H1 (cell line): ENCODE measurements around the gene SENP2. TPM values are rescaled to one million over a fixed set of nuclear protein-coding genes. Genes with fewer than 3 reads are reported as not detected.

ENCODE experiments used
- CTCF ChIA-PET: fragments of 300-600 bp; sonication (Branson Sonifier 250); formaldehyde crosslinking; loops from one replicate; lab custom pipeline; 2021; ENCODE audit not compliant: partially characterized antibody; lab: Charles Lee
- POLR2A ChIA-PET: fragments of 300-600 bp; sonication (Branson Sonifier 250); formaldehyde crosslinking; loops from one replicate; lab custom pipeline; 2021; ENCODE audit warnings: inconsistent platforms; ENCODE audit not compliant: partially characterized antibody; lab: Charles Lee
- DNase-seq, 2 experiments: peaks; one replicate each; pipeline versions ENCODE4 v3.0.0 to v3.0.0-alpha.2; 2010 to 2022; ENCODE audit warnings: low spot score in 2 of 2, low read depth in 1 of 2, mixed read lengths in 1 of 2
- FAIRE-seq: peaks from 2 replicates; lab custom pipeline; 2011; peaks lifted over from hg19 to GRCh38; lab: Jason Lieb, UNC
- H2AFZ ChIP-seq: 2 replicates; pipeline ENCODE4 v1.8.1; 2012; ENCODE audit warnings: low read length, inconsistent platforms
- H2AK5ac ChIP-seq: 2 replicates; pipeline ENCODE4 v1.6.1; 2013; ENCODE audit warnings: low read depth, low read length
- H2BK120ac ChIP-seq: replicated peaks from 2 replicates; pipeline ENCODE3; 2013; ENCODE audit warnings: low read depth, low read length, inconsistent platforms
- H2BK12ac ChIP-seq: 2 replicates; pipeline ENCODE4 v1.6.1; 2013; ENCODE audit warnings: low read depth, low read length
- H2BK15ac ChIP-seq: 2 replicates; pipeline ENCODE4 v1.6.1; 2013; ENCODE audit warnings: low read length
- H2BK20ac ChIP-seq: 2 replicates; pipeline ENCODE4 v1.6.1; 2013; ENCODE audit warnings: low read length
- H2BK5ac ChIP-seq: 2 replicates; pipeline ENCODE4 v1.6.1; 2013; ENCODE audit warnings: low read depth, low read length
- H3K14ac ChIP-seq: 2 replicates; pipeline ENCODE4 v1.6.1; 2013; ENCODE audit warnings: inconsistent platforms; ENCODE audit not compliant: insufficient read length
- H3K18ac ChIP-seq: 2 replicates; pipeline ENCODE4 v1.6.1; 2013; ENCODE audit warnings: low read length; ENCODE audit errors: extremely low read depth
- H3K23ac ChIP-seq: 2 replicates; pipeline ENCODE4 v1.6.1; 2013; ENCODE audit warnings: inconsistent platforms; ENCODE audit not compliant: insufficient read length
- H3K23me2 ChIP-seq: 2 replicates; pipeline ENCODE4 v1.6.1; 2013; ENCODE audit warnings: low read depth, low read length
- H3K27ac ChIP-seq: 2 replicates; pipeline ENCODE4 v1.6.1; 2011; ENCODE audit warnings: low read depth, low read length, inconsistent platforms
- H3K27me3 ChIP-seq, 4 experiments: replicated peaks in 1 of 4; 1 replicate in 1 of 4; 2 replicates in 3 of 4; pipeline versions ENCODE4 v1.6.1 to v1.8.1; 2011 to 2013; ENCODE audit warnings: low read length in 3 of 4, mild to moderate bottlenecking in 3 of 4, inconsistent platforms in 2 of 4, mixed read lengths in 2 of 4, moderate library complexity in 1 of 4; ENCODE audit not compliant: control insufficient read depth in 3 of 4, insufficient read depth in 3 of 4; ENCODE audit errors: extremely low read depth in 1 of 4
- H3K36me3 ChIP-seq, 4 experiments: 2 replicates each; pipeline versions ENCODE4 v1.6.1 to v1.8.1; 2011 to 2013; ENCODE audit warnings: mild to moderate bottlenecking in 4 of 4, low read length in 3 of 4, moderate library complexity in 2 of 4, control low read depth in 1 of 4, inconsistent platforms in 1 of 4; ENCODE audit not compliant: insufficient read depth in 4 of 4, control insufficient read depth in 2 of 4
- H3K4ac ChIP-seq: replicated peaks from 2 replicates; pipeline ENCODE3; 2013; ENCODE audit warnings: low read length, low read depth, mixed read lengths, inconsistent platforms; ENCODE audit not compliant: insufficient read length
- H3K4me1 ChIP-seq, 4 experiments: replicated peaks in 1 of 4; 1 replicate in 1 of 4; 2 replicates in 3 of 4; pipeline versions ENCODE4 v1.6.1 to v1.8.1; 2011 to 2013; ENCODE audit warnings: low read length in 3 of 4, inconsistent platforms in 2 of 4, mixed read lengths in 1 of 4; ENCODE audit not compliant: insufficient read depth in 4 of 4, control insufficient read depth in 3 of 4
- H3K4me2 ChIP-seq, 2 experiments: 2 replicates each; pipeline versions ENCODE4 v1.6.1 to v1.8.1; 2011 to 2013; ENCODE audit warnings: low read depth in 2 of 2, low read length in 2 of 2, control low read depth in 1 of 2, inconsistent platforms in 1 of 2, mild to moderate bottlenecking in 1 of 2; ENCODE audit not compliant: insufficient read depth in 1 of 2
- H3K4me3 ChIP-seq, 4 experiments: fragments of 200-600, 300-600 bp in 1 of 4; sonication (generic), shearing (Covaris generic), sonication (Bioruptor Twin) in 1 of 4; 2 replicates each; pipeline versions ENCODE4 v1.5.1 to v1.8.1; 2011 to 2016; ENCODE audit warnings: low read length in 4 of 4, low read depth in 3 of 4, control low read depth in 2 of 4, inconsistent platforms in 2 of 4, mild to moderate bottlenecking in 2 of 4, mixed read lengths in 1 of 4, moderate library complexity in 1 of 4; ENCODE audit not compliant: insufficient read depth in 2 of 4; ENCODE audit errors: extremely low read depth in 1 of 4
- H3K56ac ChIP-seq: replicated peaks from 2 replicates; pipeline ENCODE3; 2013; ENCODE audit warnings: low read depth, mild to moderate bottlenecking, mixed read lengths, low read length, inconsistent platforms; ENCODE audit not compliant: insufficient read length
- H3K79me1 ChIP-seq: 2 replicates; pipeline ENCODE4 v1.6.1; 2013; ENCODE audit warnings: low read depth, low read length, control low read depth
- H3K79me2 ChIP-seq, 2 experiments: 2 replicates each; pipeline versions ENCODE4 v1.6.1 to v1.8.1; 2012 to 2013; ENCODE audit warnings: low read length in 2 of 2, mild to moderate bottlenecking in 2 of 2, inconsistent platforms in 1 of 2; ENCODE audit not compliant: insufficient read depth in 2 of 2, control insufficient read depth in 1 of 2
- H3K9ac ChIP-seq, 4 experiments: replicated peaks in 1 of 4; 1 replicate in 1 of 4; 2 replicates in 3 of 4; pipeline versions ENCODE4 v1.6.1 to v1.8.1; 2011 to 2013; ENCODE audit warnings: low read depth in 3 of 4, low read length in 3 of 4, control low read depth in 2 of 4, mild to moderate bottlenecking in 2 of 4, moderate library complexity in 2 of 4, inconsistent platforms in 1 of 4; ENCODE audit errors: extremely low read depth in 1 of 4
- H3K9me3 ChIP-seq, 2 experiments: 2 replicates each; pipeline versions ENCODE4 v1.6.1 to v1.8.1; 2012 to 2013; ENCODE audit warnings: mild to moderate bottlenecking in 2 of 2, moderate library complexity in 2 of 2, control low read depth in 1 of 2, inconsistent platforms in 1 of 2, low read depth in 1 of 2, low read length in 1 of 2, mixed read lengths in 1 of 2; ENCODE audit not compliant: insufficient read depth in 2 of 2
- H4K20me1 ChIP-seq, 2 experiments: replicated peaks in 1 of 2; 2 replicates each; pipeline versions ENCODE3 to v1.8.1; 2011 to 2013; ENCODE audit warnings: inconsistent platforms in 2 of 2, low read length in 2 of 2, mild to moderate bottlenecking in 1 of 2; ENCODE audit not compliant: insufficient read depth in 2 of 2, control insufficient read depth in 1 of 2
- H4K5ac ChIP-seq: 2 replicates; pipeline ENCODE4 v1.6.1; 2013; ENCODE audit warnings: low read length, low read depth, mixed read lengths, inconsistent platforms; ENCODE audit not compliant: insufficient read length
- H4K8ac ChIP-seq: 2 replicates; pipeline ENCODE4 v1.8.0; 2013; ENCODE audit warnings: mild to moderate bottlenecking, moderate library complexity, low read length, inconsistent platforms; ENCODE audit not compliant: insufficient read depth; ENCODE audit errors: extremely low read depth
- H4K91ac ChIP-seq: replicated peaks from 2 replicates; pipeline ENCODE3; 2013; ENCODE audit warnings: low read length, mixed read lengths, inconsistent platforms; ENCODE audit not compliant: insufficient read length
- POLR2AphosphoS5 ChIP-seq: IDR thresholded peaks from 2 replicates; pipeline ENCODE4 v1.6.1; 2011; ENCODE audit warnings: low read depth, low read length
- WGBS, 2 experiments: shearing (Covaris generic) in 1 of 2; methylation state at CpG; one replicate each; pipeline versions ENCODE4 v1.1.6 to v1.1.7; 2013 to 2015; ENCODE audit warnings: low lambda C conversion rate in 2 of 2, mixed read lengths in 2 of 2, inconsistent platforms in 1 of 2, low coverage in 1 of 2, missing lambda C conversion rate in 1 of 2; ENCODE audit not compliant: insufficient replicate concordance in 2 of 2, insufficient coverage in 1 of 2, insufficient read length in 1 of 2; ENCODE audit errors: extremely low coverage in 1 of 2, missing lambda C conversion rate in 1 of 2; 5-methylcytosine and 5-hydroxymethylcytosine counted together
- polyA plus RNA-seq, 7 experiments: library from polyadenylated mRNA; depleted of rRNA in 3 of 7; stranded (reverse) in 5 of 7; unstranded in 2 of 7; fragments of >200 nt in 5 of 7; fragments of 200-250 nt in 2 of 7; gene quantifications; 1 replicate in 5 of 7; 2 replicates in 1 of 7; 4 replicates in 1 of 7; pipeline versions ENCODE4 v1.2.1 to v1.2.3, GENCODE V29; 2011 to 2013; ENCODE audit warnings: missing spikeins in 2 of 7, mixed read lengths in 2 of 7
- total RNA-seq: library from RNA; stranded (reverse); fragmentation: NEBNext Ultra II Directional; extraction: Animal tissue kit (Norgen Biotek cat#: 25700); gene quantifications from 2 replicates; pipeline ENCODE4 v1.2.1, GENCODE V29; 2021
- TF ChIP-seq, protein P1 (sequence below), 3 experiments: IDR thresholded peaks; 1 replicate in 2 of 3; 2 replicates in 1 of 3; pipeline versions ENCODE4 v1.5.1 to v1.6.1; 2011; ENCODE audit warnings: low read length in 3 of 3, mild to moderate bottlenecking in 3 of 3, inconsistent platforms in 2 of 3, low read depth in 1 of 3, moderate library complexity in 1 of 3; ENCODE audit not compliant: insufficient read depth in 1 of 3; ENCODE audit errors: control extremely low read depth in 1 of 3

Gene SENP2
- total and polyA plus RNA-seq, 2 of the 8 experiments (the other 6 are each of a cell fraction or from before 2014, with no cell fraction given), result 25.2 to 69.3 TPM

GRCh38 chr3:185661772-185662171, 75.7 kb downstream of the SENP2 start:
- peak; percentile 44; the same call in 1 of the 2 replicates for TF ChIP-seq POLR2AphosphoS5
- TF ChIP-seq, protein P1, sequence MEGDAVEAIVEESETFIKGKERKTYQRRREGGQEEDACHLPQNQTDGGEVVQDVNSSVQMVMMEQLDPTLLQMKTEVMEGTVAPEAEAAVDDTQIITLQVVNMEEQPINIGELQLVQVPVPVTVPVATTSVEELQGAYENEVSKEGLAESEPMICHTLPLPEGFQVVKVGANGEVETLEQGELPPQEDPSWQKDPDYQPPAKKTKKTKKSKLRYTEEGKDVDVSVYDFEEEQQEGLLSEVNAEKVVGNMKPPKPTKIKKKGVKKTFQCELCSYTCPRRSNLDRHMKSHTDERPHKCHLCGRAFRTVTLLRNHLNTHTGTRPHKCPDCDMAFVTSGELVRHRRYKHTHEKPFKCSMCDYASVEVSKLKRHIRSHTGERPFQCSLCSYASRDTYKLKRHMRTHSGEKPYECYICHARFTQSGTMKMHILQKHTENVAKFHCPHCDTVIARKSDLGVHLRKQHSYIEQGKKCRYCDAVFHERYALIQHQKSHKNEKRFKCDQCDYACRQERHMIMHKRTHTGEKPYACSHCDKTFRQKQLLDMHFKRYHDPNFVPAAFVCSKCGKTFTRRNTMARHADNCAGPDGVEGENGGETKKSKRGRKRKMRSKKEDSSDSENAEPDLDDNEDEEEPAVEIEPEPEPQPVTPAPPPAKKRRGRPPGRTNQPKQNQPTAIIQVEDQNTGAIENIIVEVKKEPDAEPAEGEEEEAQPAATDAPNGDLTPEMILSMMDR (IDR thresholded peaks at IDR 0.05; ENCODE audit: control extremely low read depth in 1 of 3, insufficient read depth in 1 of 3, low read depth in 1 of 3, low read length in 3 of 3), result no peak

More at GRCh38 chr3:185661772-185662171, 75.7 kb downstream of the SENP2 start:
- Histone ChIP-seq H4K5ac (no peak overlapping the region), H3K36me3 (peaks cover 4 to 23% (median 15%) of the 10 kb centered on the region in 4 experiments; a peak in 6 of 8 replicates), H3K23ac (no peak overlapping the region), H2BK12ac (no peak overlapping the region), H4K20me1 (peaks cover 0 to 3% of the 10 kb centered on the region in 2 experiments), H3K23me2 (no peaks in the 10 kb centered on the region), H3K27ac (no peak overlapping the region), H3K4ac (no peak overlapping the region), H3K4me2 (no peak overlapping the region), H3K79me1 (no peaks in the 10 kb centered on the region), H2BK5ac (no peak overlapping the region; the same call in 1 of the 2 replicates), H2AK5ac (no peak overlapping the region), H2BK120ac (no peak overlapping the region), H3K4me1 (peaks cover 0 to 3% (median under 1%) of the 10 kb centered on the region in 4 experiments; a peak in 3 of 7 replicates), H2BK20ac (no peak overlapping the region), H3K27me3 (no peaks in the 10 kb centered on the region), H4K91ac (no peak overlapping the region), H4K8ac (no peak overlapping the region), H3K9me3 (no peaks in the 10 kb centered on the region), H3K79me2 (no peaks in the 10 kb centered on the region), H3K18ac (no peak overlapping the region), H3K56ac (no peak overlapping the region), H2AFZ (no peak overlapping the region), H3K9ac (no peak overlapping the region), H3K14ac (no peak overlapping the region), H3K4me3 (no peak overlapping the region), H2BK15ac (no peak overlapping the region)
- FAIRE-seq, result no peak
- WGBS, 2 experiments, result 92% methylated on average over 4 of the region's 4 CpGs; no CpG with 5 or more reads in 1 of the 2 experiments
- ChIA-PET POLR2A (interaction anchor here (0.6 to 1.7 kb wide), 5 partner anchors 27 to 276 kb away, joined by 3 to 7 read pairs (median 5); partner anchors contain the start of gene TRA2B), CTCF (interaction anchor here (0.7 to 6.9 kb wide), 17 partner anchors 11 to 321 kb away, joined by 3 to 67 read pairs (median 7); no protein-coding TSS in a partner anchor)
- no peak for DNase-seq
